Measurements from ENCODE around the gene TBCB.

DNA sequence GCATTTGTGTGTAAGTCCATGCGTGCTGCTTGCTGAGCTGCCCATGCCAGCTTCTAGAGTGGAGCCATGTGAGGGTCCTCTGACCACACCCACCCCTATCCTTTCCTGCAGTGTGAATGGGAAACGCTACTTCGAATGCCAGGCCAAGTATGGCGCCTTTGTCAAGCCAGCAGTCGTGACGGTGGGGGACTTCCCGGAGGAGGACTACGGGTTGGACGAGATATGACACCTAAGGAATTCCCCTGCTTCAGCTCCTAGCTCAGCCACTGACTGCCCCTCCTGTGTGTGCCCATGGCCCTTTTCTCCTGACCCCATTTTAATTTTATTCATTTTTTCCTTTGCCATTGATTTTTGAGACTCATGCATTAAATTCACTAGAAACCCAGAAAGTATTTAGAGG, 10.3 kb downstream of the TBCB start:
- TF ChIP-seq, protein P1, sequence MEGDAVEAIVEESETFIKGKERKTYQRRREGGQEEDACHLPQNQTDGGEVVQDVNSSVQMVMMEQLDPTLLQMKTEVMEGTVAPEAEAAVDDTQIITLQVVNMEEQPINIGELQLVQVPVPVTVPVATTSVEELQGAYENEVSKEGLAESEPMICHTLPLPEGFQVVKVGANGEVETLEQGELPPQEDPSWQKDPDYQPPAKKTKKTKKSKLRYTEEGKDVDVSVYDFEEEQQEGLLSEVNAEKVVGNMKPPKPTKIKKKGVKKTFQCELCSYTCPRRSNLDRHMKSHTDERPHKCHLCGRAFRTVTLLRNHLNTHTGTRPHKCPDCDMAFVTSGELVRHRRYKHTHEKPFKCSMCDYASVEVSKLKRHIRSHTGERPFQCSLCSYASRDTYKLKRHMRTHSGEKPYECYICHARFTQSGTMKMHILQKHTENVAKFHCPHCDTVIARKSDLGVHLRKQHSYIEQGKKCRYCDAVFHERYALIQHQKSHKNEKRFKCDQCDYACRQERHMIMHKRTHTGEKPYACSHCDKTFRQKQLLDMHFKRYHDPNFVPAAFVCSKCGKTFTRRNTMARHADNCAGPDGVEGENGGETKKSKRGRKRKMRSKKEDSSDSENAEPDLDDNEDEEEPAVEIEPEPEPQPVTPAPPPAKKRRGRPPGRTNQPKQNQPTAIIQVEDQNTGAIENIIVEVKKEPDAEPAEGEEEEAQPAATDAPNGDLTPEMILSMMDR (IDR thresholded peaks at IDR 0.05) = no peak
- TF ChIP-seq POLR2A (IDR thresholded peaks at IDR 0.05) = no peak

Measured in ovary (tissue), 3 donors.